Measurements from ENCODE around the gene SH2D5. TPM values are rescaled to one million over a fixed set of nuclear protein-coding genes. Genes with fewer than 3 reads are reported as not detected.
A peak's percentile ranks its signal among the peaks of the same experiment; 100 is the strongest.

The SH2D5 gene
- total RNA-seq, 1 experiment from 2014 or later = 8.7 TPM

DNA sequence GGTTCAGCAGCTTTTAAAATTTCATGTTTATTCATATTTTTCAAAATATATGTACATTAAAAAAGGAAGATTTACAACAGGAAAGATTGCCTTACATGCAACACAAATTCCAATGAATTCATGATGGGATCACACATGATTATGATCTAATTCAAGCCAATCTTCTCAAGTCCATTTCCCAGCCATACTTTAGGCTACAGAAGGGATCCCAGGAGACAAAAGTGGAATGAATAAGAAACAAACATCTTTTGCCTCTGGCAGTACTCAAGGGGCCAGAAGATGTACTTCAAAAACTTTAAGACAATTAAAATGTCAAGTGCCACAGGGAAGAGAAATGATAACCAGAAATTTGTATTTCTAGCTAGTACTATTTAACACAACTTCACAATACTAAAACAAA is 10.2 kb upstream of the SH2D5 start:
- Histone ChIP-seq H2AK5ac (ENCODE audit: insufficient read length, low read length) (no peak overlapping the region), H3K56ac (ENCODE audit: insufficient read length, low read depth, low read length) (no peak overlapping the region), H2BK15ac (ENCODE audit: low read depth, low read length) (no peak overlapping the region), H2BK120ac (ENCODE audit: low read depth, low read length, poor library complexity, severe bottlenecking) (no peak overlapping the region), H3K4ac (ENCODE audit: low read depth, low read length) (no peak overlapping the region), H2BK5ac (ENCODE audit: insufficient read length, low read length) (no peak overlapping the region), H3K14ac (ENCODE audit: insufficient read depth, low read length) (no peak overlapping the region), H3K4me1 (ENCODE audit: insufficient read depth, low read length) (no peaks in the 10 kb centered on the region), H4K5ac (ENCODE audit: insufficient read length, low read depth, low read length) (no peak overlapping the region), H2AFZ (ENCODE audit: low read length) (no peak overlapping the region), H3K27me3 (ENCODE audit: insufficient read depth, low read length) (no peaks in the 10 kb centered on the region; the same call in 1 of the 2 replicates), H4K20me1 (ENCODE audit: control insufficient read depth, insufficient read depth, insufficient read length) (no peaks in the 10 kb centered on the region), H3K9ac (ENCODE audit: extremely low read depth, insufficient read length, low read length) (no peak overlapping the region), H2BK20ac (ENCODE audit: low read depth, low read length, poor library complexity, severe bottlenecking) (no peak overlapping the region), H3K23me2 (ENCODE audit: insufficient read length, low read depth, low read length, poor library complexity, severe bottlenecking) (no peaks in the 10 kb centered on the region), H3K4me2 (ENCODE audit: insufficient read depth, insufficient read length, low read length) (no peak overlapping the region), H3K27ac (ENCODE audit: insufficient read length, low read depth, low read length) (no peak overlapping the region), H4K91ac (ENCODE audit: insufficient read length, low read depth, low read length) (no peak overlapping the region), H3K18ac (ENCODE audit: insufficient read length, low read depth, low read length) (no peak overlapping the region), H4K8ac (replicated peaks; ENCODE audit: insufficient read length, low read depth, low read length) (no peak overlapping the region), H3K23ac (ENCODE audit: insufficient read length, low read depth, low read length) (no peak overlapping the region), H3K79me1 (ENCODE audit: insufficient read depth, low read depth, low read length, poor library complexity, severe bottlenecking) (no peaks in the 10 kb centered on the region), H3T11ph (ENCODE audit: low read length) (no peak overlapping the region), H3K9me3 (ENCODE audit: control insufficient read depth, low read depth, low read length) (no peaks in the 10 kb centered on the region), H3K79me2 (ENCODE audit: insufficient read depth, low read length) (no peaks in the 10 kb centered on the region), H2BK12ac (ENCODE audit: insufficient read length, low read depth, low read length) (no peak overlapping the region)
- Mint-ChIP-seq H3K4me1 (no peaks in the 10 kb centered on the region), H3K36me3 (ENCODE audit: insufficient read depth in 1 of 3, low read depth in 3 of 3) (peaks cover 29 to 72% (median 56%) of the 10 kb centered on the region in 3 experiments; a peak in 6 of 7 replicates), H3K27ac (0 out of 7 replicates have a peak overlapping the region, but pooled peaks of 1 of the 3 experiments have one; percentile 25), H3K4me3 (no peak overlapping the region), H3K27me3 (ENCODE audit: low read depth) (no peaks in the 10 kb centered on the region), H3K9me3 (no peaks in the 10 kb centered on the region)
- TF ChIP-seq, protein P1, sequence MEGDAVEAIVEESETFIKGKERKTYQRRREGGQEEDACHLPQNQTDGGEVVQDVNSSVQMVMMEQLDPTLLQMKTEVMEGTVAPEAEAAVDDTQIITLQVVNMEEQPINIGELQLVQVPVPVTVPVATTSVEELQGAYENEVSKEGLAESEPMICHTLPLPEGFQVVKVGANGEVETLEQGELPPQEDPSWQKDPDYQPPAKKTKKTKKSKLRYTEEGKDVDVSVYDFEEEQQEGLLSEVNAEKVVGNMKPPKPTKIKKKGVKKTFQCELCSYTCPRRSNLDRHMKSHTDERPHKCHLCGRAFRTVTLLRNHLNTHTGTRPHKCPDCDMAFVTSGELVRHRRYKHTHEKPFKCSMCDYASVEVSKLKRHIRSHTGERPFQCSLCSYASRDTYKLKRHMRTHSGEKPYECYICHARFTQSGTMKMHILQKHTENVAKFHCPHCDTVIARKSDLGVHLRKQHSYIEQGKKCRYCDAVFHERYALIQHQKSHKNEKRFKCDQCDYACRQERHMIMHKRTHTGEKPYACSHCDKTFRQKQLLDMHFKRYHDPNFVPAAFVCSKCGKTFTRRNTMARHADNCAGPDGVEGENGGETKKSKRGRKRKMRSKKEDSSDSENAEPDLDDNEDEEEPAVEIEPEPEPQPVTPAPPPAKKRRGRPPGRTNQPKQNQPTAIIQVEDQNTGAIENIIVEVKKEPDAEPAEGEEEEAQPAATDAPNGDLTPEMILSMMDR (conservative IDR thresholded peaks at IDR 0.05) = no peak
- no peak for DNase-seq

All from H9 (cell line).